8988T (cell line): ENCODE data around the gene PXMP2.

Experiments used
- DNase-seq: peaks from one replicate; pipeline ENCODE4 v3.0.0; 2011

The PXMP2 gene

DNA sequence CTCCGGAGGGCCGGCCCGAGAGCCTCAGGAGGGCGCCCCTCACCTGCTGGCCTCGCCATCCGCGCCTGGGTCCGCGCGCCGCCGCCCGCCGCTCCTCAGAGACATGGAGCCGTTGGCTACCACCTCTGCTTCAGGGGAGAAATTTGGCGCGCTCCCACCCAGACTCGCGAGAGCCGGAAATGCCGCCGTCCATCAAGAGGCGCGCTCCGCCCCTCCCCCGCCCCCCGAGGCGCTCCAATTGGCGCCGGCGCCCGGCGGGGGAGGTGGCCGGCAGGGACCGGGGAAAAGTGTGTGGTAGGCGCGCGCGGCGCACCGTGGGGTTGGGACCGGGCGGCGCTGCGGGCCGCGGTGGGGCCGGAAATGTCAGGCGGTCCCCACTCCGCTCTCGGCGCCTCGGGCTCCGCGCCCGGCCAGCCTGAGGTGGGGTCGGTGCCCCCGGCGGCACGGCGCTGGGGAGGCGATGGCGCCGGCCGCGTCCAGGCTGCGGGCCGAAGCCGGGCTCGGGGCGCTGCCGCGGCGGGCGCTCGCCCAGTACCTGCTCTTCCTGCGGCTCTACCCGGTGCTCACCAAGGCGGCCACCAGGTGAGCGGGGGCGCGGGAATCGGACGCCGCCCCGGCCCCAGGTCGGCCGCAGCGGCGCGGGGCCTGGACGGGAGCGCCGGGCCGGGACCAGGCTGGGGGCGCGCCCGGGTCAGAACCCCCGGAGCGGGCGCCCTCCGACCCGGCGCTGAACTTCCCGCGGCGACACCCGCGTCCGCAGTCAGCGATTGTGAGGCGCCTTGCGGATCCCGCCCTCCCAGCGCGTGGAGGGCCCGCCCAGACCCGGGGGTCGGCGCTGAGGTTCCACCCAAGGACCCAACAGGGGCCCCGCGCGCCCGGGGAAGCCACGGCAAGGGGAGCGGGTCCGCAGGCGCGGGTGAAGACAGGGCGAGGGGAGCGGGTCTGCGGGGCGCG lies at the start of gene PXMP2, which contains the start of gene POLE:
TSS of gene PXMP2 (plus strand) at position 377 of the 954 bp plus-strand sequence. CDS start at position 461, 84 bp downstream.
TSS of gene POLE (minus strand) at position 132 of the 954 bp plus-strand sequence. CDS start at position 105, 27 bp downstream.
- peak; percentile 98 for DNase-seq

GRCh38 chr12:132637811-132638210 lies 49.6 kb upstream of the PXMP2 start:
- no peak for DNase-seq

GRCh38 chr12:132638541-132639408 lies 48.6 kb upstream of the PXMP2 start:
- DNase-seq = no peak

GRCh38 chr12:132639956-132640520 lies 47.3 kb upstream of the PXMP2 start:
- DNase-seq = no peak

- no peak for DNase-seq
Measured at GRCh38 chr12:132640936-132641335, 46.5 kb upstream of the PXMP2 start.

- DNase-seq = no peak
Measured at GRCh38 chr12:132641811-132642650, 45.4 kb upstream of the PXMP2 start.

GRCh38 chr12:132642846-132643835 lies 44.2 kb upstream of the PXMP2 start:
- no peak for DNase-seq

DNA sequence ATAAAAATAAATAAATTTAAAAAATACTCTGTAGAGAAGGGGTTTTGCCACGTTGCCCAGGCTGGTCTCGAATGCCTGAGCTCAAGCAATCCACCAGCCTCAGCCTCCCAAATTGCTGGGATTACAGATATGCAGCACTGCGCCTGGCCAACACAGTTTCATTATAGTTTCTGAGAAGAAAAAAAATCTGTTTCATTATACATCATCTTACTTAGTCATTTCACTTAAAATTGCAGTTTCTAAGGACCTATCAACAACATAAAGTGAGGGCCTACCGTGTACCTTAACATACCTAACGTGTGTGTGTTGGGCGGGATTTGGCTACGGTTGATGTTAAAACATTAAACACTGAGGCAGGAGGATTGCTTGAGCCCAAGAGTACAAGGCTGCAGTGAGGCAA lies 40.5 kb upstream of the PXMP2 start:
- DNase-seq = no peak

DNA sequence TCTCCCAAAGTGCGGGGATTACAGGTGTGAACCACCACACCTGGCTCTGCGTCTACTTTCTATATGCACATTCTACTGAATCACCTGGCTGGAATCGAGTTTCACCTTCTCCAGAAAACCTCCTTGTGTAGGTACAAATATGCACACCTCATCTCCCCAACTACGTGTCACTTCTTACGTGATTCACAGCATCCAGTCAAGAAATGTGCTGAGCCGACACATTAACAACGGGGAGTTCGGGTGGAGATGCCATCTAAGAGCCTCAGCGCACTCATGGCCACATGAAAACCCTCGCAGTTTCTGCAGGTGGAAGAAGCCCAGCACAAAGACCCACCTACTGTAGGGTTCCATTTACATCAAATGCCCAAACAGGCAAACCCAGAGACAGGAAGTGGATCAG lies 39.5 kb upstream of the PXMP2 start:
- no peak for DNase-seq

DNA sequence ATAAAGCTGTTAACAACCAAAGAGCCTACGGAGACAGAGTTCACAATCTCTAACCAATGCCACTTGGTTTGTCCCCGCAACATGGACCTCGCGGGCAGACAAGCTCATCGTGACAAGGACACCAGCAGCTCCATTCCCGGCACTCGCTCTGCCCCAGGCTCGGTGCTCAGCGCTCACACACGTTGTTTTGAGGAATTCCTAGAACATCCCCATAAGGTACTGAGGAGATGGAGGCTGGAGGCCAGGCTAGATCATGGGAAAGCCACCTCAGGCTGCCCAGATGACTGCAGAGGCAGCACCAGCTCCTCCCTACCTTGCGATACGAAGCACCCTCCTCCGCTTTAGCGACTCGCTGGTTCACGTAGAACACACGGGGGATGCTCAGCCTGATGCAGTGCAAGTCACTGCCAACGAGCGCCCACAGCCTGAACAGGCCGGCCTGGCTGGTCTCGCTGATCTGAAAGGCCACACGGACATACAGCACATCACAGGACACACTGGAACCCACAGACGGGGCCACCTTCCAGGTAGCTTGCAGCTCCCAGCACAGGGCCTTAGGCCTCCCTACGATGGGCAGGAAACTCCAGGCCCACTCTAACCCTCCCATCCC lies 38.7 kb upstream of the PXMP2 start:
- DNase-seq = no peak

DNA sequence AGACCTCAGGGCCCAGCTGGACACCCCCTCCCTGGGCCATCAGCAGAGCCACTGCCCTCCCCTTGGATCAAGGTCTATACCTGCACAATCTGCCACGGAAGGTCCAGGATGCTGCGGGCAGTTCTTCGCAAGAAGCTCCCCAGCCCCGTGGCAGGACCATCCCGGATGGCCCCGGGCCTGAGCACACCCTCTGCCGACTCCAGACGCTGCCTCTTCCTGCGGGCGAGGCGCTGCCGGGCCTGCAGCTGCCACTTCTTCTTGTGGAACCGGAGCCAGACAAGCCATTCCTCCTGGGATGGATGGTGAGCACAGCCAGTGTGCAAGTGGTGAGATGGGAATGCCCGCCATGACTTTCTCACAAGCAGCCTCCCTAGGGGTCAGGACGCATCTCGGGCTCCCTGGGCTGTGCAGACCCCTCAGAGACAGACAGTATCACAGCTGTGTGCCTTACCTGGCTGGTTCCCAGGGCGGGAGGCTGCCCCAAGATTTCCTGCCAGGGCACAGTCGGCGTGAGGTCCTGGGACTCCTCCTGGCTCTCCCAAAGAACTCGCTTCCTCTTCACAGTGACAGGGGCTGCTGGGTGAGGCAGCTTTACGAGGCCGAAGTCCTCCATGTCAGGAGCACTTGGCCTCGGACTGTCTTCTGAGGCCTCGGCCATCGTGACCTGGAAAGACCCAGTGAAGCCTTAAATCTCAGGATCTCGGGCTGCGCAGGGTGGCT lies 38.0 kb upstream of the PXMP2 start:
- no peak for DNase-seq

- no peak for DNase-seq
Measured at GRCh38 chr12:132651444-132652100, 35.8 kb upstream of the PXMP2 start.

- no peak for DNase-seq
Measured at GRCh38 chr12:132653567-132654290, 33.7 kb upstream of the PXMP2 start.

- no peak for DNase-seq
Measured at GRCh38 chr12:132657004-132657727, 30.2 kb upstream of the PXMP2 start.

- DNase-seq = no peak
Measured at GRCh38 chr12:132658149-132658894, 29.1 kb upstream of the PXMP2 start.

GRCh38 chr12:132659146-132659545 lies 28.2 kb upstream of the PXMP2 start:
- DNase-seq = no peak

DNA sequence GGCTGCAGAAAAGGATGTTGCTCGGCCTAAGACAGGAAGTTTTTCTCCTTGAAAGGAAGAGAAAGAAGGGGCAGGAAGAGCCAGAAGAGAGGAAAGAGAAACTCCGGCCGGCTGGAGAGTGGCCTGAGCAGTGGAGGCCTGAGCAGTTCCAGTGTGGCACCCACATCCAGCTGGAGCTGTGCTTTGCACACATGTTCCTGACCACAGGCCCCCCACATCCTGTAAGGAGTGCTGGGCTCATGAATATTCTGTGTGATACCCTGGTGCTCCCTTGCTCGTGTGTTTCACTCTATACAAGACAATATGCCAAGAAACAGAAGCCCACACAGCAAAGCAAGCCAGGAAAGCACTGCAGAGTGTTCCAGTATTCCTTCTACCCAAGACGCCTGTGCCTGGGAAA lies 27.3 kb upstream of the PXMP2 start:
- no peak for DNase-seq
